Keratinocyte (primary cell): Measurements from ENCODE around the gene LTBP3. TPM values are rescaled to one million over a fixed set of nuclear protein-coding genes. Genes with fewer than 3 reads are reported as not detected.

ENCODE experiments used
- DNase-seq: peaks from one replicate; pipeline ENCODE4 v3.0.0-alpha.2; 2011; ENCODE audit warnings: low read depth, missing footprints, low spot score
- FAIRE-seq: peaks from 2 replicates; lab custom pipeline; 2011; peaks lifted over from hg19 to GRCh38; lab: Jason Lieb, UNC
- H2AFZ ChIP-seq: 2 replicates; pipeline ENCODE4 v1.6.0; 2012; ENCODE audit warnings: low read length, control low read depth, inconsistent platforms; ENCODE audit not compliant: control insufficient read depth
- H3K27ac ChIP-seq: 2 replicates; pipeline ENCODE4 v1.5.1; 2011; ENCODE audit warnings: low read length; ENCODE audit not compliant: control insufficient read depth, insufficient read depth
- H3K27me3 ChIP-seq: 3 replicates; pipeline ENCODE4 v1.6.0; 2011; ENCODE audit warnings: low read length; ENCODE audit not compliant: control insufficient read depth, insufficient read depth; ENCODE audit errors: extremely low read depth
- H3K36me3 ChIP-seq, 2 experiments: 2 replicates in 1 of 2; 3 replicates in 1 of 2; pipeline ENCODE4 v1.5.1; 2011; ENCODE audit warnings: low read length in 2 of 2, mild to moderate bottlenecking in 1 of 2; ENCODE audit not compliant: control insufficient read depth in 2 of 2, insufficient read depth in 2 of 2; ENCODE audit errors: extremely low read depth in 1 of 2
- H3K4me1 ChIP-seq: 3 replicates; pipeline ENCODE4 v1.5.1; 2011; ENCODE audit warnings: low read length; ENCODE audit not compliant: control insufficient read depth, insufficient read depth; ENCODE audit errors: extremely low read depth
- H3K4me2 ChIP-seq: 3 replicates; pipeline ENCODE4 v1.6.0; 2011; ENCODE audit warnings: low read depth, low read length; ENCODE audit not compliant: control insufficient read depth, insufficient read depth; ENCODE audit errors: extremely low read depth
- H3K4me3 ChIP-seq, 3 experiments: fragments of 200-600 bp in 1 of 3; sonication (generic) in 1 of 3; 2 replicates in 2 of 3; 3 replicates in 1 of 3; pipeline ENCODE4 v1.5.1; 2011 to 2016; ENCODE audit warnings: low read length in 3 of 3, mild to moderate bottlenecking in 3 of 3, control low read depth in 2 of 3, inconsistent platforms in 1 of 3, low read depth in 1 of 3, mixed read lengths in 1 of 3, mixed run types in 1 of 3, moderate library complexity in 1 of 3; ENCODE audit not compliant: control insufficient read depth in 2 of 3, insufficient read depth in 2 of 3; ENCODE audit errors: extremely low read depth in 1 of 3
- H3K79me2 ChIP-seq: 2 replicates; pipeline ENCODE4 v1.6.0; 2012; ENCODE audit warnings: low read length; ENCODE audit not compliant: control insufficient read depth, insufficient read depth
- H3K9ac ChIP-seq: 3 replicates; pipeline ENCODE4 v1.6.0; 2011; ENCODE audit warnings: low read length; ENCODE audit not compliant: control insufficient read depth, insufficient read depth; ENCODE audit errors: extremely low read depth
- H3K9me1 ChIP-seq: 3 replicates; pipeline ENCODE4 v1.6.0; 2011; ENCODE audit warnings: low read length; ENCODE audit not compliant: control insufficient read depth, insufficient read depth; ENCODE audit errors: extremely low read depth
- H3K9me3 ChIP-seq: 2 replicates; pipeline ENCODE4 v1.5.1; 2012; ENCODE audit warnings: low read depth, low read length; ENCODE audit not compliant: control insufficient read depth
- H4K20me1 ChIP-seq: 3 replicates; pipeline ENCODE4 v1.6.0; 2011; ENCODE audit warnings: low read length; ENCODE audit not compliant: control insufficient read depth, insufficient read depth; ENCODE audit errors: extremely low read depth
- EZH2 ChIP-seq: IDR thresholded peaks from one replicate; pipeline ENCODE4 v1.6.1; 2012; ENCODE audit warnings: inconsistent platforms, mild to moderate bottlenecking, low read length, moderate library complexity
- dilution Hi-C: fragments of 300-500 bp; cut with MboI; formaldehyde crosslinking; loops from one replicate; pipeline ENCODE4 v1.7.0; 2020; ENCODE audit warnings: low sequenced_read_pairs; ENCODE audit not compliant: extremely low pct_ligation_motif_present
- polyA plus RNA-seq, 5 experiments: library from polyadenylated mRNA; depleted of rRNA in 3 of 5; stranded (reverse) in 3 of 5; stranded (forward) in 1 of 5; unstranded in 1 of 5; fragments of >200 nt; gene quantifications; 1 replicate in 1 of 5; 2 replicates in 3 of 5; 3 replicates in 1 of 5; pipeline versions ENCODE4 v1.2.1 to v1.2.3, GENCODE V29; 2011 to 2012; ENCODE audit warnings: missing spikeins in 2 of 5, low read depth in 1 of 5, low replicate concordance in 1 of 5
- TF ChIP-seq, protein P1 (sequence below), 3 experiments: IDR thresholded peaks in 1 of 3; conservative IDR thresholded peaks in 1 of 3; optimal IDR thresholded peaks in 1 of 3; 2 replicates in 2 of 3; 3 replicates in 1 of 3; pipeline versions ENCODE3 to v1.5.1; 2011; ENCODE audit warnings: low read length in 3 of 3, mild to moderate bottlenecking in 3 of 3, moderate library complexity in 2 of 3, control low read depth in 1 of 3, inconsistent platforms in 1 of 3; ENCODE audit not compliant: insufficient read depth in 2 of 3; ENCODE audit errors: extremely low read depth in 1 of 3

LTBP3 gene
- polyA plus RNA-seq, 1 donor (not counting 4 experiments of a cell fraction or from before 2014, with no cell fraction given) = 9.1 TPM

DNA sequence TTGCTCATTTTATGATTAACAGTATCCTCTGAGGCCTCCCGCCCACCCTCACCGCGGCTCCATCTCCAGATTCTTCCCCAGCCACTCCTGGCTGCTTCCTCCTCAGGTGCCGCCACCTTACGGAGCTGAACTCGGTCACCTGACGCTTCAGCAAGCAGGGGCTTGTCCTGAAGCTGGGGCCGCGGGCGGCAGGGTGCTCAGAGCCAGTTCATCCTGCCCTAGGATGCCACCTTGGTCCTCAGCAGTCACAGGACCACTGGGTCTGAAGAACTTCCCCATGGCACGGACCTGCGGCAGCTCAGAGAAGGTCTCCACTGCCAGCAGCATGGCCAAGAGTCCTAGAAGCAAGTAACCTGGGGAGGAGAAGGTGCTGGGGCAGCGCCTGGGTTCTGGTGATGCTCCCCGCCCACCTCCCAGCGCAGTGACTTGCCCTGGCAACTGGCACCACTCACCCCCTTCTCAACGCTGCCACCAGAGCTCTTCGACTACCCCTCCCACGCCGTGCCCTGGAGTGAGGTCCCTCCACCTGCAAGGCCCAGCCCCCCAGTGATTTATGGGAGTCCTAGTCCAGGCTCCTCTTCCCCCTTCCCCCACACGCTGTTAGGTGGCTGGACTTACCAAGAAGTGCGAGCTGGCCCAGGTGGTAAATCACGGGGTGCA, 34.8 kb upstream of the LTBP3 start:
- no peak overlapping the region for H2AFZ ChIP-seq
- H3K36me3 ChIP-seq = peaks cover 3 to 14% of the 10 kb centered on the region in 2 experiments
- no peaks in the 10 kb centered on the region for H3K9me1 ChIP-seq
- no peaks in the 10 kb centered on the region for H3K9me3 ChIP-seq
- H3K27me3 ChIP-seq = no peaks in the 10 kb centered on the region
- no peak overlapping the region for H3K27ac ChIP-seq
- peak overlapping the region; percentile 62 for H3K4me2 ChIP-seq
- peak; percentile 79 for DNase-seq
- peaks cover 32% of the 10 kb centered on the region for H3K4me1 ChIP-seq
- peak overlapping the region; percentile 37 for H3K9ac ChIP-seq
- TF ChIP-seq EZH2 = no peak
- TF ChIP-seq, protein P1, sequence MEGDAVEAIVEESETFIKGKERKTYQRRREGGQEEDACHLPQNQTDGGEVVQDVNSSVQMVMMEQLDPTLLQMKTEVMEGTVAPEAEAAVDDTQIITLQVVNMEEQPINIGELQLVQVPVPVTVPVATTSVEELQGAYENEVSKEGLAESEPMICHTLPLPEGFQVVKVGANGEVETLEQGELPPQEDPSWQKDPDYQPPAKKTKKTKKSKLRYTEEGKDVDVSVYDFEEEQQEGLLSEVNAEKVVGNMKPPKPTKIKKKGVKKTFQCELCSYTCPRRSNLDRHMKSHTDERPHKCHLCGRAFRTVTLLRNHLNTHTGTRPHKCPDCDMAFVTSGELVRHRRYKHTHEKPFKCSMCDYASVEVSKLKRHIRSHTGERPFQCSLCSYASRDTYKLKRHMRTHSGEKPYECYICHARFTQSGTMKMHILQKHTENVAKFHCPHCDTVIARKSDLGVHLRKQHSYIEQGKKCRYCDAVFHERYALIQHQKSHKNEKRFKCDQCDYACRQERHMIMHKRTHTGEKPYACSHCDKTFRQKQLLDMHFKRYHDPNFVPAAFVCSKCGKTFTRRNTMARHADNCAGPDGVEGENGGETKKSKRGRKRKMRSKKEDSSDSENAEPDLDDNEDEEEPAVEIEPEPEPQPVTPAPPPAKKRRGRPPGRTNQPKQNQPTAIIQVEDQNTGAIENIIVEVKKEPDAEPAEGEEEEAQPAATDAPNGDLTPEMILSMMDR (optimal IDR thresholded peaks at IDR 0.05 in 1 of 3, IDR thresholded peaks at IDR 0.05 in 1 of 3, conservative IDR thresholded peaks at IDR 0.05 in 1 of 3; ENCODE audit: extremely low read depth in 1 of 3, insufficient read depth in 2 of 3, low read length in 3 of 3) = no peak
- H4K20me1 ChIP-seq = no peaks in the 10 kb centered on the region
- no peak for FAIRE-seq
- H3K4me3 ChIP-seq = peak overlapping the region in 2 of 3 experiments; percentile 18 to 34
- dilution Hi-C loops = no loop called here
- H3K79me2 ChIP-seq = no peaks in the 10 kb centered on the region

DNA sequence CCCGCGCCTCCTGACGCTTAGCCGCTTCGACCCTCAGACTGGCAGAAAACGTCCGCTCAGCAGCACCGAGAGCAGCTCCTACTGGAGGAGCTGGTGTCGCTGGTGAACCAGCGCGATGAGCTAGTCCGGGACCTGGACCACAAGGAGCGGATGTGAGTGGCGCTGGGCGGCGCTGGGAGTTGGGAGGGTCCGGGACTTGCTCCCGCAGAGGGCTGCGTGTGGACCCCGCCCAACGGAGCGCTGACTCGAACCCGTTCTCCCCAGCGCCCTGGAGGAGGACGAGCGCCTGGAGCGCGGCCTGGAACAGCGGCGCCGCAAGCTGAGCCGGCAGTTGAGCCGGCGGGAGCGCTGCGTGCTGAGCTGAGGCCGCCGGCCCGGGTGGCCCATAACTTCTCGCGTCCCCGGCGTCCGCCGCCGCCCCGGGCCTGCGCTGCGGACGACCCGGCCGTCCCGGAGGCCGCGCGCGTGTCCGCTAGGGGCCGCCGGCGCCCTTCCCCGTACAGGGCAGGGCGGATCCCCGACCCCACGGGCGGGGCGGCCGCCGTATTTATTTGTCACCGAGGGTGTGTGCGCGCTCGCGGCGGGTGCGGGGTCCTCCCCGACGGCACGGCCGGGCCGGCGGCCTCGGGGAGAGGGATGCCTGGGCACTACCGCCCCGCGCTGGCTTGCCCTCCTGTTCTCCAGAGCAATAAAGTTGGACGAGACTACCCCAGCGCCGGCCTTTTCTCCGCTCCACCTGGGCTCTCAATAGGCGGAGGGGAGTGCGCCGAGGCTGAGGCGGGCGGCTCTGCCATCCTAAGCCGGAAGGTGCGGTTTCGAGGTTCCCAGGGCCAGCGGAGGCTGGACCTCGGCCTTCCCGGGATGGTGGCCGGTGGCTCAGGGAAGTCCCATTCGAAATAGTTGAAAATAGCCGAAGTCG, 34.0 kb upstream of the LTBP3 start:
- H3K27ac ChIP-seq = peak overlapping the region; percentile 40
- peak overlapping the region; percentile 62 for H3K4me2 ChIP-seq
- H3K9ac ChIP-seq = peak overlapping the region; percentile 37
- peak; percentile 5 for FAIRE-seq
- H3K36me3 ChIP-seq = peaks cover 0 to 12% of the 10 kb centered on the region in 2 experiments
- no peak overlapping the region for H2AFZ ChIP-seq
- H3K27me3 ChIP-seq = no peaks in the 10 kb centered on the region
- dilution Hi-C loops = no loop called here
- H3K9me3 ChIP-seq = no peaks in the 10 kb centered on the region
- peaks cover 37% of the 10 kb centered on the region for H3K4me1 ChIP-seq
- no peak for DNase-seq
- H3K9me1 ChIP-seq = no peaks in the 10 kb centered on the region
- no peaks in the 10 kb centered on the region for H4K20me1 ChIP-seq
- H3K4me3 ChIP-seq = peak overlapping the region in 2 of 3 experiments; percentile 18 to 34
- no peaks in the 10 kb centered on the region for H3K79me2 ChIP-seq
- no peak for TF ChIP-seq EZH2
- TF ChIP-seq, protein P1 (optimal IDR thresholded peaks at IDR 0.05 in 1 of 3, IDR thresholded peaks at IDR 0.05 in 1 of 3, conservative IDR thresholded peaks at IDR 0.05 in 1 of 3; ENCODE audit: extremely low read depth in 1 of 3, insufficient read depth in 2 of 3, low read length in 3 of 3) = peak in 1 of 3 experiments; percentile 36
